Liver (tissue), 3 donors: ENCODE results near the gene NBPF20.
"Not testable (repeated sequence)": the region's sequence is repeated elsewhere in the genome, so short reads cannot be mapped to it uniquely, and the experiment has no call there.

Experiments
- MAX ChIP-seq: IDR thresholded peaks from 2 replicates; pipeline ENCODE4 v1.6.1; 2016; ENCODE audit warnings: antibody characterized with exemption
- SP1 ChIP-seq: IDR thresholded peaks from 2 replicates; pipeline ENCODE4 v1.6.1; 2018; ENCODE audit warnings: antibody characterized with exemption, mild to moderate bottlenecking
- TF ChIP-seq, protein P1 (sequence below): fragments of 150-350 bp; IDR thresholded peaks from 2 replicates; pipeline ENCODE4 v1.5.1; 2017; ENCODE audit warnings: improper control_type of control experiment, low read depth, low read length; ENCODE audit not compliant: missing input control
- donor health status: healthy.
- donor health status: healthy.

DNA sequence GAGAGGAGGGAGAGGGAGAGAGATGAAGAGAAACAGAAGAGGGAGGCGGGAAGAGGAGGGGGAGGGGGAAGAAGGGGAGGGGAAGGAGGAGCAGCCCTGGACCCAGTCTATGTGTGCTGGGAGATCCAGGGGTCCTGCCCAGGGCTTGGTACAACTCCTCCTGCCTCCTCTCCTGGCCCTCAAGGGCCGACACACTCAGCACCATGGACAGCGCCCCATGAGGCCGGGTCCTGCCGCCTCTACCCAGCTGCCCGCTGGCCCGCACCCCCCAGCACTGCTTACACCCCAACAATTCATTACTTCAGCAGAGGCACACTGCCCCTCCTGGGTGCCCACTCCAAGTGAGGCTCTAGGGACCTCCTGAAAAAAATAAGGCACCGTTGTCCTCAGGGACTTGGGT, 26.5 kb upstream of the NBPF20 start:
- TF ChIP-seq SP1, MAX: not testable (repeated sequence)
- TF ChIP-seq, protein P1, sequence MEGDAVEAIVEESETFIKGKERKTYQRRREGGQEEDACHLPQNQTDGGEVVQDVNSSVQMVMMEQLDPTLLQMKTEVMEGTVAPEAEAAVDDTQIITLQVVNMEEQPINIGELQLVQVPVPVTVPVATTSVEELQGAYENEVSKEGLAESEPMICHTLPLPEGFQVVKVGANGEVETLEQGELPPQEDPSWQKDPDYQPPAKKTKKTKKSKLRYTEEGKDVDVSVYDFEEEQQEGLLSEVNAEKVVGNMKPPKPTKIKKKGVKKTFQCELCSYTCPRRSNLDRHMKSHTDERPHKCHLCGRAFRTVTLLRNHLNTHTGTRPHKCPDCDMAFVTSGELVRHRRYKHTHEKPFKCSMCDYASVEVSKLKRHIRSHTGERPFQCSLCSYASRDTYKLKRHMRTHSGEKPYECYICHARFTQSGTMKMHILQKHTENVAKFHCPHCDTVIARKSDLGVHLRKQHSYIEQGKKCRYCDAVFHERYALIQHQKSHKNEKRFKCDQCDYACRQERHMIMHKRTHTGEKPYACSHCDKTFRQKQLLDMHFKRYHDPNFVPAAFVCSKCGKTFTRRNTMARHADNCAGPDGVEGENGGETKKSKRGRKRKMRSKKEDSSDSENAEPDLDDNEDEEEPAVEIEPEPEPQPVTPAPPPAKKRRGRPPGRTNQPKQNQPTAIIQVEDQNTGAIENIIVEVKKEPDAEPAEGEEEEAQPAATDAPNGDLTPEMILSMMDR: not testable (repeated sequence)
